ENCODE measurements around the gene FNTB.
"Not testable (repeated sequence)": the region's sequence is repeated elsewhere in the genome, so short reads cannot be mapped to it uniquely, and the experiment has no call there.

The FNTB gene

GRCh38 chr14:65084554-65085505 is 98.1 kb downstream of the FNTB start:
- DNase-seq (ENCODE audit: low read depth in 2 of 2), result no peak

DNA sequence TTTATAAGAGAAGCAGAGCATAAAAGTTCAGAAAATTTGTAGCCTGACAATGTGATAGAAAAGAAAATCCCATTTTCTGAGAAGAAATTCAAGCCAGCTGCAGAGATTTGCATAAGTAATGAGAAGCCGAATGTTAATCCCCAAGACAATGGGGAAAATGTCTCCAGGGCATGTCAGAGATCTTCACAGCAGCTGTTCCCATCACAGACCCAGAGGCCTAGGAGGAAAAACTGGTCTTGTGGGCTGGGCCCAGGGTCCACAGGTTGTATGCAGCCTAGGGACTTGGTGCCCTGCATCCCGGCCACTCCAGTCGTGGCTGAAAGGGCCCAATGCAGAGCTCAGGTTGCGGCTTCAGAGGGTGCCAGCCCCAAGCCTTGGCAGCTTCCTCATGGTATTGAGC is 100.0 kb downstream of the FNTB start:
- DNase-seq (ENCODE audit: low read depth in 2 of 2), result not testable (repeated sequence)

DNA sequence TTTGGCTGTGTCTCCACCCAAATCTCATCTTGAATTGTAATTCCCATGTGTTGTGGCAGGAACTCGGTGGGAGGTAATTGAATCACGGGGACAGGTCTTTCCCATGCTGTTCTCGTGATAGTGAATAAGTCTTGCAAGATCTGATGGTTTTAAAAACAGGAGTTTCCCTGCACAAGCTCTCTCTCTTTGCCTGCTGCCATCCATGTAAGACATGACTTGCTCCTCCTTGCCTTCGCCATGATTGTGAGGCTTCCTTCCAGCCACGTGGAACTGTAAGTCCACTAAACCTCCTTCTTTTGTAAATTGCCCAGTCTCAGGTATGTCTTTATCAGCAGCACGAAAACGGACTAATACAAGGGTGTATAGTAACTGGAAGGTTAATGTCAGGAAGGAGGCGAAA is 101.1 kb downstream of the FNTB start:
- DNase-seq (ENCODE audit: low read depth in 2 of 2), result not testable (repeated sequence)

DNA sequence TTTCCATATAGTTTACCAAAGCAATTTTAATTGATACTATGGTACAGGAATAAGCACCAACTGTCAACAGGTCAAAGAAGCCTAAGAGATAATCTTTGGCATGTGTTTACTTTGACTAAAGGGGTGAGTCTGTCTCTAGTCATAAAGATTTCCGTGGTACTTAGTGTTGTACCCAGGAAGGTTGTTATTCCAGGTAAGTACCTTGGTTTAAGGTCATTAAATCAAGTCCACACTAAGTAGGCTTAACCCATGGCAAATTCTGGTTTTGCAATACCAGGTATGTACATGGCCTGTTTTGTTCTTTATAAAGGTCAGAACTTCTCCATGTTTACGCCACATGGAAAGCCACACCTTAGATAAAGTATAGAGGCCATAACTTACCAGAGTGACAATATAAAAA is 105.7 kb downstream of the FNTB start:
- no peak for DNase-seq (ENCODE audit: low read depth in 2 of 2)

DNA sequence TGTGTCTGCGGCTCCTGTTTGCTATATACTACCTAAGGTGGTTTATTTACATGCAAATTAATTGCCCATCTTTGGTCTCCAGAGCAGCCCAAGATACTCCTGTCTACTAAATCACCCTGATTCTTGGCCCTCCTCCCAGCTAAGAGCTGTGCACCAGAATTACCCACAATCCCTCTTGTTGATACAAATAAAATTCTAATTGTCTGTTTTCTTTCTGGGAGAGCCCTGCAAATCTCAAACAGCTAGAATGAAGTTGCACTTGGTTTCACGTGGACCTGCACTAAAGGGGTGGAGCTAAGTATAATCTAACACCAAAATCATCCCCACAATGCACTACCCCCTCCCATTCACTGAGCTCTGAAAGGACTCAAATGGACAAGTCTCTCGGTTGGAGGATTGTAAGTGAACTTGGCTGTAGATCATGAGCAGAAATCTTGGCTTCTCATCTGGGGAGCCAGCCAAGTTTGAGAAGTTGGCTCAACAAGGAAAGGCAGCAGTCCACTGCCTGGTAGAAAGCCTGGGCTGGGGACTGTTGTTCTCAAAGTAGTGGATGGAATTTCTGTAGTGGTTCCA is 109.0 kb downstream of the FNTB start:
- no peak for DNase-seq (ENCODE audit: low read depth in 2 of 2)

DNA sequence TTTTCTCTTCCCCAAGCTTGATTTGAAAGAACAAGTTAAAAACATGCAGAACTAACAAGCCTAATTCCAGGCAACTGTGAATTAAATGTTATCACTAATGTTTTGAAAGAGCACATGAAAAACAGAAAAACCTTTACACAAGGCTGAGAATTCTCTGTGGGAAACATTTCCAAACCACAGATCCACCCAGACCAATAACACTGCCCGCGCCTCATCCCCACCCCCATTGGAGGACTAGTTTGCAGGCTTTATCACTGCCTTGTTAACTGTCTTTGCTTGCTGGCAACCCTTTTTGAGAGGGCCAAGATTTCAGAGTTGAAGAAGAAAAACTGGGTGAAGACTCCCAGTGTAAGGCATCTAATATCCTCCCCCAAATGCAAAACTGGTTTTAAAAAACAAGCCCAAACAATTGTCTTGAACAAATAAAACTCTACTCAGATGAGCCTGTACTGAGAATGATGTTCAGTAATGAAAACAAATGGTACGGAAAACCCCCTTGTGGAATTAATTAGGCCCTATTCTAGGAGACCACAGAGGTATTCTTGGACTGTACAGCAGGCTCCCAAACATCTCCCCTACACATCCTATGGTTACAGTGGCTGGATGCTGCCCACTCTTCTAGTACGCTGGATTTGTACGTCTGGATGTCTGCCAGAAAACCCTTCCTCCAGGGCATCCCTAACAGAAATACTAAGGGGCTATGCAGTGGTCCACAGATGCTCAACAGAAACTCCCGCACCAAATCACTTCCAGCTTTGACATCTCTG is 109.8 kb downstream of the FNTB start:
- no peak for DNase-seq (ENCODE audit: low read depth in 2 of 2)

- DNase-seq (ENCODE audit: low read depth in 2 of 2), result no peak
These were observed 111.9 kb downstream of the FNTB start for GRCh38 chr14:65098586-65098985.

DNA sequence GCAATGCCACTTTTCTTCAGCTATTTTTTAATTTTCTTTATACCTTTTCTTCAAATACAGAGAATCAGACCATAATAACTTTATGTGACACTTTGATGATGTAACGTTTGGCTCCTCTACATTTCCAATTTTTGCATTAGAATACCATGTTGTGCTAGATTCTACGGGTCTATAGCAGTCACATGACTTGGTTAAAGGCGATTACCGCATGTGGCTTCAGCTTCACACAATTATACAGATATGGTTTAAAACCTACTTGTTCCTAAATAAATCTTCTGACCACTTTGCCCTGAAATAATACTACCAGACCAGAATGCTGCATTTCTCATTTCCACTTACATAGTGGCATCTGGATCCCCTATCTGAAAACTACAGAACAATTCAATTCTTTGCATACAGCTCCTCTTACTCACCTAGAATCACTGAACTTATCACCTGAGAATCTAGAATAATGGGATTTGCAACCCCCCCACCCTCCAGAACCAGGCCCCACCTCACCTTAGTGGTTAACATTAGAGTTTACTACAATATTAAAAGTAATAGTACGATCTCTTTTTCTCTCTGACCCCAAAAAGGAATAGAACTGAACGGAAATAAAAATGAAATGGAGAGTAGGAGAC is 114.3 kb downstream of the FNTB start:
- DNase-seq (ENCODE audit: low read depth in 2 of 2), result no peak

- peak; percentile 14 to 33 for DNase-seq (ENCODE audit: low read depth in 2 of 2)
These were observed 115.1 kb downstream of the FNTB start for GRCh38 chr14:65101631-65102440.

DNA sequence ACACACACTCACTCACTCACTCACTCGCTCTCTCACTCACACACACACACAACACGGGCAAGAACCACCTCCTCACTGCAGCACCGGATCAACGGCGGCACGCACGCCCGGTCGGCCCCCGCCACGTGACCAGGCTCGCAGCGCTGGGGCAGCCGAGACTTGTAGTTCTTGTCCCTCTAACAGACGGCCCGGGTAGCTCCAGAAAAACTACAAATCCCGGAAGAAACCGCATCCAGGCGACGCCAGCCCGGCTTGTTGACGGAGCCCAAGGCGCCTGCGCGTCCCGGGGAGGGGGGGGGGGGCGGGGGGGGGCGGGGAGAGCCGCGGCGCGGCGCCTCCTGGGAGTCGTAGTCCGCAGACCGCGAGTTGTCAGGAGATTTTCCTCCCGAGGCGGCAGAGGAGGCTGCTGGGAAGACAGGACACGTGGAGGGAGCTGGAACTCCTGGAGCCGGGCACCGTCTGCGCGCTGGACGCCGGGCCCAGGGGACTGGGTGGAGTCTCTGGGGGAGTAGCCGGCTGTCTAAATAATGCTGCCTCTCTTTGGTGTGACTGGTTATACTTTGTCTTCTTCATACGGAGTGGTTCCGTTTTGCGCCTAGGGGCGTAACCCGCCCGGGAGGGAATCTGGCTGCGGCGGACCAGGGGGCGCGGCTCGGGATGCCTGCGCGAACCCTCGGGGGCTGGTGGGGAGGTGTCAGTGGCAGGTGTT is 115.9 kb downstream of the FNTB start, which contains the start of gene MAX:
TSS of gene MAX (minus strand) at position 77 of the 709 bp plus-strand sequence. CDS start 178 bp downstream, outside the sequence.
- DNase-seq (ENCODE audit: low read depth in 2 of 2), result peak; percentile 98 to 99

DNA sequence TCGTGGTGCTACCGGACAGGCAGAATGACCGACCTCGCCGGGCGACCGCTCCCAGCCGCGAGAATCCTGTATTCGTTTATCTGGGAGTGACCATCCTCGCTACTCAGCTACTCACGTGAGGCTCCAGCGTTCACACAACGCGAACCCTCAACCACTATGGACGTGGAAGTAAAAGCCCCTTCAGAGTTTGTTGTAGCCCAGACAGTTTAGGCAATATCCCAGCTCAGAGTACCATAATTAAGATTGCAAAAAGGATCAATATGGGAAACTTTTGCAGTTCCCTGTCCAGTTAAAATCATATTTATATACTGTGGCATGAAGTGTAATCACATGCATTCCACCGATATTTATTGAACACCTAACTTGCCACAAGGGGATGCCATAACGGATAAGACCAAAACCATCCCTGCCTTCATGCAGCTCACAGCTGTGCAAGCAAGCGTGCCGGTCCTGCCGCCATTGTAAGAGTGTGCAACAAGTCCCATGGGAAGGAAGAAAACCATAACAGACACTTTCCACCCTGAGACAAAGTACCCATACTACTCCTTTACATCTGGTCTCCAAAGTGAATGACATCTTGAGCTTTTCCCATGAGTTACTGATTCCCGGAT is 116.6 kb downstream of the FNTB start:
- no peak for DNase-seq (ENCODE audit: low read depth in 2 of 2)

DNA sequence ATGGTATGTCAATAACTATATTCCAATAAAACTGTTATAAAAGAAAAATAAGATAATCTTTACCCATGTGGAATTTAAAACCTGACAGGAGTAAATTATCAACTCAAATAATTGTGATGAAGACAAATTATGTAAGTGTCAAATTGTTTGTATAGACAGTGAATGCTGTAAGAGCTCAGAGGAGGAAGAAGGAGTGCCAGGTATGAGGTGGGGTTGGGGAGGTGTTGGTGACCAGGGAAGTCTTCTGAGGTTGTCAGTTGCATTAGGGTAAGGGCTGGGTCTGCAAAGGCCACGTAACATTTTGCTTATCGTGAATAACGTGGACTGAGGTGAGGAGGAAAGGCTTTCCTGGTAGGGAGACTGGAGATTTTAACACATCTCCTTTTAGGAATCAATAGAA is 118.1 kb downstream of the FNTB start:
- DNase-seq (ENCODE audit: low read depth in 2 of 2), result no peak

DNA sequence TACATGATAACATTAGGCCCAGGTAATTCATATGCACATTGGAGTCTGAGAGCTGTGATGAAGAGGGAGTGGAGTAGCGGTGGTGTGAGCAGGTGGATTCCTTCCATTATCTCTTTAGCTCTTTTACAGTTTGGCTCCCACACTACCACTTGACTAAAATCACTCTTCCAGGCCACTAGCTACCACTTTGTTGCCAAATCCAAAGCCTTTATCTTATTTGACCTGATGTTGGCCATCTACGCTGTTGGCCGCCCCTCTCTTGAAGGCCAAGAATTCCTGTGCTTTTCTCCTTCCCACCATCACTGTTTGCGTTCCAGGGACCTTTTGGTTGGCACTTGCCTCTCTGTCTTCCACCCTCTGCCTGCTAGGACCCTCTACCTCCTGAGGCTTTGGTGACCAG is 119.6 kb downstream of the FNTB start:
- no peak for DNase-seq (ENCODE audit: low read depth in 2 of 2)

GRCh38 chr14:65106736-65107135 is 120.0 kb downstream of the FNTB start:
- DNase-seq (ENCODE audit: low read depth in 2 of 2), result no peak

- no peak for DNase-seq (ENCODE audit: low read depth in 2 of 2)
These were observed 120.5 kb downstream of the FNTB start for GRCh38 chr14:65107200-65107599.

DNA sequence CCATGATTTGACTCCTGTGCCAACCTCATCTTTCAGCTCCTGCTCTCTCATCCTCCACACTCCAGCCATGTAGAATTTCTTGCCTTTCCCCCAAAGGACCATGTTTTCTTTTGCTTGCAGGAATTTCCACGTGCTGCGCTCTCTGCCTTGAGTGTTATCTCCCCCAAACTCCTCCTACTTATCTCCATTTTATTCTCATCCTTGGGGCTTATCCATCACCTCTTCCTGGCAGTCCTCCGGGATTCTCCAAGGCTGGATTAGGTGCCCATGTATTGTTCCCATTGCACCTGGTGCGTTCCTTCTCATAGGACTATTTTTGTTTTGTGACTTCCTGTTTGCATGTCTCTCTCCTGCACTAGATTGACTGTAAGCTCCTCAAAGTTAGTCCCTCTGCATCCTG is 122.7 kb downstream of the FNTB start:
- no peak for DNase-seq (ENCODE audit: low read depth in 2 of 2)

GRCh38 chr14:65110525-65110924 is 123.8 kb downstream of the FNTB start:
- no peak for DNase-seq (ENCODE audit: low read depth in 2 of 2)

Measured in stimulated activated CD8-positive, alpha-beta memory T cell treated with anti-CD3 and anti-CD28 coated beads, Interleukin-7, amount 100 ng/mL, for 4 hours (primary cell).